Measurements from ENCODE around the gene TTC9C. TPM values are rescaled to one million over a fixed set of nuclear protein-coding genes. Genes with fewer than 3 reads are reported as not detected.

The TTC9C gene
- polyA plus RNA-seq (2013): 34.8 TPM

- H3K4me1 ChIP-seq (ENCODE audit: control extremely low read depth in 1 of 4, control insufficient read depth in 4 of 4, insufficient read depth in 4 of 4, low read length in 3 of 4): peaks cover 23 to 47% (median 41%) of the 10 kb centered on the region in 4 experiments
- CTCF ChIA-PET: interaction anchor here (0.6 to 5.4 kb wide), 4 partner anchors 38 to 159 kb away, joined by 3 to 22 read pairs (median 3); partner anchors contain the start of gene TMEM179B
These were observed at the start of gene TTC9C for GRCh38 chr11:62728171-62728988. Gene TTC9C, plus strand, starts transcription at chr11:62728486. Its CDS starts 363 bp downstream, at chr11:62728849.

GRCh38 chr11:62678770-62679696, 49.3 kb upstream of the TTC9C start, which contains the start of gene UBXN1:
Gene UBXN1, minus strand, starts transcription at chr11:62679073. Its CDS starts 150 bp downstream, at chr11:62678923.
- CTCF ChIA-PET: interaction anchor here (1.8 to 3.3 kb wide), 6 partner anchors 11 to 32 kb away, joined by 4 to 98 read pairs (median 16); partner anchors contain the start of genes BSCL2, C11orf98, CSKMT and GNG3
- POLR2A ChIA-PET: interaction anchor here (0.6 to 1.7 kb wide), 2 partner anchors 21 to 88 kb away, joined by 3 to 6 read pairs; partner anchors contain the start of gene TUT1
- DNase-seq: peak; percentile 90 to 92 (median 90)

More at GRCh38 chr11:62728171-62728988, at the start of gene TTC9C:
- H3K27ac ChIP-seq (ENCODE audit: insufficient read depth in 1 of 2, low read depth in 1 of 2, low read length in 2 of 2, poor library complexity in 1 of 2, severe bottlenecking in 2 of 2): peak within 1 kb of the TSS; percentile 84 to 95
- peaks cover 2 to 32% (median 12%) of the 10 kb centered on the region in 4 experiments for H3K36me3 ChIP-seq (ENCODE audit: control insufficient read depth in 4 of 4, insufficient read depth in 4 of 4, low read length in 3 of 4)
- POLR2A ChIA-PET: interaction anchor here (0.7 to 3.8 kb wide), 14 partner anchors 19 to 176 kb away, joined by 3 to 22 read pairs (median 4); partner anchors contain the start of genes INTS5, LBHD1, NXF1 and POLR2G
- peak within 1 kb of the TSS; percentile 83 to 100 (median 89) for H3K4me3 ChIP-seq (ENCODE audit: control insufficient read depth in 1 of 7, extremely low read depth in 1 of 7, insufficient read depth in 4 of 7, low read depth in 2 of 7, low read length in 6 of 7)
- H3K27me3 ChIP-seq (replicated peaks in 2 of 5; ENCODE audit: control insufficient read depth in 4 of 5, insufficient read depth in 5 of 5, low read length in 4 of 5): no peaks in the 10 kb centered on the region
- WGBS (ENCODE audit: insufficient coverage): 1% methylated on average over 15 of the region's 29 CpGs
- DNase-seq: peak; percentile 87 to 94 (median 92)
- no peaks in the 10 kb centered on the region for H3K9me3 ChIP-seq (ENCODE audit: control extremely low read depth in 1 of 5, control insufficient read depth in 4 of 5, insufficient read depth in 2 of 5, low read depth in 1 of 5, low read length in 4 of 5)

GRCh38 chr11:62680825-62681240, 47.5 kb upstream of the TTC9C start:
- 34% methylated on average over 3 of the region's 4 CpGs for WGBS (ENCODE audit: insufficient coverage)

More at GRCh38 chr11:62678770-62679696, 49.3 kb upstream of the TTC9C start, which contains the start of gene UBXN1:
- Histone ChIP-seq H3K27me3 (replicated peaks in 2 of 5; ENCODE audit: control insufficient read depth in 4 of 5, insufficient read depth in 5 of 5, low read length in 4 of 5) (no peaks in the 10 kb centered on the region), H3K4me3 (ENCODE audit: control insufficient read depth in 1 of 7, extremely low read depth in 1 of 7, insufficient read depth in 4 of 7, low read depth in 2 of 7, low read length in 6 of 7) (peak within 1 kb of the TSS; percentile 71 to 96 (median 90)), H3K4me1 (ENCODE audit: control extremely low read depth in 1 of 4, control insufficient read depth in 4 of 4, insufficient read depth in 4 of 4, low read length in 3 of 4) (peaks cover 2 to 26% (median 16%) of the 10 kb centered on the region in 4 experiments), H3K36me3 (ENCODE audit: control insufficient read depth in 4 of 4, insufficient read depth in 4 of 4, low read length in 3 of 4) (peaks cover 2 to 25% (median 21%) of the 10 kb centered on the region in 4 experiments), H3K9me3 (ENCODE audit: control extremely low read depth in 1 of 5, control insufficient read depth in 4 of 5, insufficient read depth in 2 of 5, low read depth in 1 of 5, low read length in 4 of 5) (no peaks in the 10 kb centered on the region), H3K27ac (ENCODE audit: insufficient read depth in 1 of 2, low read depth in 1 of 2, low read length in 2 of 2, poor library complexity in 1 of 2, severe bottlenecking in 2 of 2) (peak within 1 kb of the TSS; percentile 93 to 96)
- WGBS (ENCODE audit: insufficient coverage): 2% methylated on average over 39 of the region's 55 CpGs

GRCh38 chr11:62682518-62682917, 45.8 kb upstream of the TTC9C start:
- 94% methylated on average over 6 of the region's 7 CpGs for WGBS (ENCODE audit: insufficient coverage)
- peaks cover 0 to 8% (median 0%) of the 10 kb centered on the region in 5 experiments for H3K27me3 ChIP-seq (replicated peaks in 2 of 5; ENCODE audit: control insufficient read depth in 4 of 5, insufficient read depth in 5 of 5, low read length in 4 of 5)
- POLR2A ChIA-PET: interaction anchor here (0.6 kb wide), 1 partner anchor 10 kb away, joined by 3 read pairs; the partner anchor contains the start of gene LBHD1

More at GRCh38 chr11:62680825-62681240, 47.5 kb upstream of the TTC9C start:
- peak overlapping the region in 1 of 2 experiments; percentile 34 for H3K27ac ChIP-seq (ENCODE audit: insufficient read depth in 1 of 2, low read depth in 1 of 2, low read length in 2 of 2, poor library complexity in 1 of 2, severe bottlenecking in 2 of 2)
- peak; percentile 65 to 81 (median 80) for DNase-seq
- H3K27me3 ChIP-seq (replicated peaks in 2 of 5; ENCODE audit: control insufficient read depth in 4 of 5, insufficient read depth in 5 of 5, low read length in 4 of 5): no peaks in the 10 kb centered on the region
- CTCF ChIA-PET: interaction anchor here (0.7 to 3.3 kb wide), 25 partner anchors 9 to 256 kb away, joined by 3 to 98 read pairs (median 4); partner anchors contain the start of genes BSCL2, C11orf98, CSKMT and EML3
- H3K9me3 ChIP-seq (ENCODE audit: control extremely low read depth in 1 of 5, control insufficient read depth in 4 of 5, insufficient read depth in 2 of 5, low read depth in 1 of 5, low read length in 4 of 5): no peaks in the 10 kb centered on the region
- peaks cover 2 to 20% (median 18%) of the 10 kb centered on the region in 4 experiments for H3K36me3 ChIP-seq (ENCODE audit: control insufficient read depth in 4 of 4, insufficient read depth in 4 of 4, low read length in 3 of 4)
- H3K4me3 ChIP-seq (ENCODE audit: control insufficient read depth in 1 of 7, extremely low read depth in 1 of 7, insufficient read depth in 4 of 7, low read depth in 2 of 7, low read length in 6 of 7): peak overlapping the region in 1 of 7 experiments; percentile 23
- peaks cover 2 to 26% (median 16%) of the 10 kb centered on the region in 4 experiments for H3K4me1 ChIP-seq (ENCODE audit: control extremely low read depth in 1 of 4, control insufficient read depth in 4 of 4, insufficient read depth in 4 of 4, low read length in 3 of 4)
- POLR2A ChIA-PET: interaction anchor here (1.3 to 2.0 kb wide), 4 partner anchors 9 to 89 kb away, joined by 4 to 8 read pairs (median 6); partner anchors contain the start of genes GANAB, LBHD1, TUT1 and UQCC3

GRCh38 chr11:62687508-62688396, 40.5 kb upstream of the TTC9C start:
- POLR2A ChIA-PET: interaction anchor here (0.6 to 1.1 kb wide), 2 partner anchors 16 to 261 kb away, joined by 3 to 5 read pairs; partner anchors contain the start of genes LBHD1 and UQCC3
- Histone ChIP-seq H3K36me3 (ENCODE audit: control insufficient read depth in 4 of 4, insufficient read depth in 4 of 4, low read length in 3 of 4) (peaks cover 3 to 31% (median 20%) of the 10 kb centered on the region in 4 experiments), H3K27me3 (replicated peaks in 2 of 5; ENCODE audit: control insufficient read depth in 4 of 5, insufficient read depth in 5 of 5, low read length in 4 of 5) (peaks cover 0 to 20% (median 2%) of the 10 kb centered on the region in 5 experiments), H3K4me1 (ENCODE audit: control extremely low read depth in 1 of 4, control insufficient read depth in 4 of 4, insufficient read depth in 4 of 4, low read length in 3 of 4) (peaks cover 0 to 12% (median 5%) of the 10 kb centered on the region in 4 experiments), H3K27ac (ENCODE audit: insufficient read depth in 1 of 2, low read depth in 1 of 2, low read length in 2 of 2, poor library complexity in 1 of 2, severe bottlenecking in 2 of 2) (no peak overlapping the region), H3K9me3 (ENCODE audit: control extremely low read depth in 1 of 5, control insufficient read depth in 4 of 5, insufficient read depth in 2 of 5, low read depth in 1 of 5, low read length in 4 of 5) (no peaks in the 10 kb centered on the region), H3K4me3 (ENCODE audit: control insufficient read depth in 1 of 7, extremely low read depth in 1 of 7, insufficient read depth in 4 of 7, low read depth in 2 of 7, low read length in 6 of 7) (peak overlapping the region in 3 of 7 experiments; percentile 19 to 60 (median 53))
- 40% methylated on average over 66 of the region's 74 CpGs for WGBS (ENCODE audit: insufficient coverage)
- CTCF ChIA-PET: interaction anchor here (0.9 to 1.3 kb wide), 5 partner anchors 13 to 76 kb away, joined by 3 to 4 read pairs (median 3); partner anchors contain the start of gene ZBTB3
- DNase-seq: peak in 1 of 3 donors; percentile 27

More at GRCh38 chr11:62682518-62682917, 45.8 kb upstream of the TTC9C start:
- Histone ChIP-seq H3K27ac (ENCODE audit: insufficient read depth in 1 of 2, low read depth in 1 of 2, low read length in 2 of 2, poor library complexity in 1 of 2, severe bottlenecking in 2 of 2) (no peak overlapping the region), H3K9me3 (ENCODE audit: control extremely low read depth in 1 of 5, control insufficient read depth in 4 of 5, insufficient read depth in 2 of 5, low read depth in 1 of 5, low read length in 4 of 5) (no peaks in the 10 kb centered on the region), H3K4me1 (ENCODE audit: control extremely low read depth in 1 of 4, control insufficient read depth in 4 of 4, insufficient read depth in 4 of 4, low read length in 3 of 4) (peaks cover 2 to 28% (median 16%) of the 10 kb centered on the region in 4 experiments), H3K36me3 (ENCODE audit: control insufficient read depth in 4 of 4, insufficient read depth in 4 of 4, low read length in 3 of 4) (peaks cover 0 to 7% (median 3%) of the 10 kb centered on the region in 4 experiments), H3K4me3 (ENCODE audit: control insufficient read depth in 1 of 7, extremely low read depth in 1 of 7, insufficient read depth in 4 of 7, low read depth in 2 of 7, low read length in 6 of 7) (no peak overlapping the region)
- CTCF ChIA-PET: interaction anchor here (2.9 to 3.3 kb wide), 2 partner anchors 10 to 41 kb away, joined by 9 to 98 read pairs; partner anchors contain the start of gene LRRN4CL
- no peak for DNase-seq

Data from common myeloid progenitor, CD34-positive (primary cell).